ENCODE data around the gene PRC1. TPM values are rescaled to one million over a fixed set of nuclear protein-coding genes. Genes with fewer than 3 reads are reported as not detected.

PRC1 gene
- total RNA-seq, 2 donors from 2014 or later: 13.5 to 37.0 TPM

GRCh38 chr15:90954712-90955623, 39.4 kb downstream of the PRC1 start, which contains the start of gene RCCD1:
Gene RCCD1, plus strand, starts transcription at chr15:90954884. Its CDS starts 1,851 bp downstream, at chr15:90956735.
- intact Hi-C loops (cut with DNase I): loop anchor here (5.0 to 10.0 kb wide), 3 partner anchors 37 to 317 kb away; partner anchors contain the start of genes PRC1 and VPS33B
- TF ChIP-seq POLR2A (IDR thresholded peaks at IDR 0.05) (no peak), POLR2AphosphoS5 (IDR thresholded peaks at IDR 0.05) (peak; percentile 85)
- H3K27me3 ChIP-seq (replicated peaks; ENCODE audit: insufficient read depth): no peaks in the 10 kb centered on the region
- WGBS: 6% methylated on average over 39 of the region's 69 CpGs
- H3K27ac ChIP-seq: peak within 1 kb of the TSS; percentile 69 to 85
- peak; percentile 95 for DNase-seq (ENCODE audit: low spot score)
- H3K36me3 ChIP-seq: peaks cover 0 to 13% of the 10 kb centered on the region in 2 donors
- H3K4me1 ChIP-seq (replicated peaks): peaks cover 10% of the 10 kb centered on the region
- no peaks in the 10 kb centered on the region for H3K9me3 ChIP-seq
- H3K4me3 ChIP-seq: peak within 1 kb of the TSS; percentile 59 to 76

DNA sequence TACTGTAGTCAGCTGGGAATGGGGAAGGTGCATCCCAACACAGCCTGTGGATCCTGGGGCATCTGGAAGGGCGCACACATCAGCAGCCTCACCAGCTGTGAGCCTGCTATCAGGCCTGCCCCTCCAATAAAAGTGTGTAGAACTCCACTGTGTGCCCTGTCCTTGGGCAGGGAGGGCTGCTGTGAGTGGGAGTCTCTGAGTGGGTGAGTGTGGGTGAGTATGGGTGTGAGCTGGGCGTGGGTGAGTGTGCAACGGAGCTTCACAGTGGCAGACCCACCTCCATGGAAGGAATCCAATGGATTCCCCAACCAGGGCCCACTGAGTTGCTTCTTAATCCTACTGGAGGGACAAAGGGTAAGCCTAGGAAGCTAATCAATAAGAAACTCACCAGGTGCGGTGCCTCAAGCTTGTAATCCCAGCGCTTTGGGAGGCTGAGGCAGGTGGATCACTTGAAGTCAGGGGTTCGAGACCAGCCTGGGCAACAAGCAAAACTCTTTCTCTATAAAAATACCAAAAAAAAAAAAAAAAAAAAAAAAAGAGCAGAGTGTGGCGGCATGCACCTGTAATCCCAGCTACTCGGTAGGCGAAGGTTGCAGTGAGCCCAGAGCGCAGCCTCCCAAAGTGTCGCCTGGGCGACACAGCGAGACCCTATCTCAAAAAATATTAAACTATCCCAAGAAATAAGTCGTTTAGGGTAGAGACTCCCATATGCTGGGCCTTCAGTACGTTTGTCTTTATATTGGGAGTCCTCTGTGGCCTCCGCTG, 40.2 kb downstream of the PRC1 start:
- Histone ChIP-seq H3K4me1 (replicated peaks) (peaks cover 10% of the 10 kb centered on the region), H3K27me3 (replicated peaks; ENCODE audit: insufficient read depth) (no peaks in the 10 kb centered on the region), H3K9me3 (no peaks in the 10 kb centered on the region), H3K36me3 (peaks cover 0 to 21% of the 10 kb centered on the region in 2 donors), H3K27ac (peak overlapping the region in 1 of 2 donors; percentile 69), H3K4me3 (peak overlapping the region; percentile 59 to 76)
- 67% methylated on average over 16 of the region's 16 CpGs for WGBS
- TF ChIP-seq POLR2AphosphoS5 (IDR thresholded peaks at IDR 0.05) (no peak), CTCF (IDR thresholded peaks at IDR 0.05) (no peak), POLR2A (IDR thresholded peaks at IDR 0.05) (no peak)
- no peak for DNase-seq (ENCODE audit: low spot score)
- intact Hi-C loops (cut with DNase I): loop anchor here (10.0 kb wide), 1 partner anchor 71 kb away; the partner anchor contains the start of gene VPS33B

GRCh38 chr15:90952901-90953677, 41.2 kb downstream of the PRC1 start:
- Histone ChIP-seq H3K9me3 (no peaks in the 10 kb centered on the region), H3K27me3 (replicated peaks; ENCODE audit: insufficient read depth) (no peaks in the 10 kb centered on the region), H3K4me3 (no peak overlapping the region), H3K36me3 (peaks cover 0 to 21% of the 10 kb centered on the region in 2 donors), H3K4me1 (replicated peaks) (peaks cover 10% of the 10 kb centered on the region), H3K27ac (no peak overlapping the region)
- no peak for TF ChIP-seq POLR2A (IDR thresholded peaks at IDR 0.05)
- TF ChIP-seq POLR2AphosphoS5 (IDR thresholded peaks at IDR 0.05): no peak
- no peak for TF ChIP-seq CTCF (IDR thresholded peaks at IDR 0.05)
- DNase-seq (ENCODE audit: low spot score): no peak
- 89% methylated on average over 14 of the region's 14 CpGs for WGBS
- intact Hi-C loops (cut with DNase I): loop anchor here (10.0 kb wide), 1 partner anchor 72 kb away; the partner anchor contains the start of gene VPS33B

DNA sequence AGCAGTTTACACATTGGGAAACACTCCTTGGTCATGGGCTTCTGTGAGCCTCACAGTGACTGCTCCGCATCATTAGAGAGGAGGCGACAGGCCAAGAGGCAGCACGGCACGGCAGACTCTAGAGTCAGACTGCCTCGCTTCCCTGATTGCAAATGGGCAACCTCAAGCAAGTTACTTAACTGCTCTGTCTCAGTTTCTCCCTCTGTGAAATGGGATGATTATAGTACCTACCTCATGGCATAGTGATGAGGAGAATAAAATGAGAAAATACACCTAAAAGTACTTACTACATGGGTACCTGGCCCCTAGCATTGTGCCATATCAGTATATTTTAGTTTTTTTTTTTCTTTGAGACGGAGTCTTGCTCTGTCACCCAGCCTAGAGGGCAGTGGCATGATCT, 43.7 kb downstream of the PRC1 start:
- Histone ChIP-seq H3K36me3 (peaks cover 4 to 21% of the 10 kb centered on the region in 2 donors), H3K9me3 (no peaks in the 10 kb centered on the region), H3K4me1 (replicated peaks) (peaks cover 4% of the 10 kb centered on the region), H3K27ac (no peak overlapping the region), H3K27me3 (replicated peaks; ENCODE audit: insufficient read depth) (no peaks in the 10 kb centered on the region), H3K4me3 (no peak overlapping the region)
- no peak for DNase-seq (ENCODE audit: low spot score)
- TF ChIP-seq CTCF (IDR thresholded peaks at IDR 0.05) (no peak), POLR2AphosphoS5 (IDR thresholded peaks at IDR 0.05) (no peak), POLR2A (IDR thresholded peaks at IDR 0.05) (no peak)
- intact Hi-C loops (cut with DNase I): loop anchor here (10.0 kb wide), 1 partner anchor 74 kb away; the partner anchor contains the start of gene VPS33B
- 98% methylated on average over 6 of the region's 6 CpGs for WGBS

Measured in prostate gland (tissue), 2 donors.